ENCODE results near the gene SPIRE1.
"Not testable (repeated sequence)": the region's sequence is repeated elsewhere in the genome, so short reads cannot be mapped to it uniquely, and the experiment has no call there.

SPIRE1 gene

DNA sequence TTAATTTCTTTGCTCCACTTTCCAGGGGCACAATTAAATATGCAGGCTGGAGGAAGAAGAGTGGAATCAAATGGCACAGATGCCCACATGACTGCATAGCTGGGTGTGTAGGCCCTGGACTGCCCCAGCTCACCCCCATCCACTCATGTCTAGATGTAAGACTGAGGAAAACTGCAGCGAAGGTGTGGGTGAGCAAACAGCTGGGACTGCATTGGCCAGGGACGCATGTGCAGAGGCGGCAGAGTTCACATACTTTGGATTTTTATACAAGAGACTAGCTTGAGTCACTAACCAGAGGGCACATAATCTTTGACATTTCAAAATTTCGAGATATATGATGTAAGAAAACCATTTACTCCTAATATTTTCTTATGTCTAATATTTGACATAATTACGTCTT, 60.1 kb downstream of the SPIRE1 start:
- no peak for DNase-seq

DNA sequence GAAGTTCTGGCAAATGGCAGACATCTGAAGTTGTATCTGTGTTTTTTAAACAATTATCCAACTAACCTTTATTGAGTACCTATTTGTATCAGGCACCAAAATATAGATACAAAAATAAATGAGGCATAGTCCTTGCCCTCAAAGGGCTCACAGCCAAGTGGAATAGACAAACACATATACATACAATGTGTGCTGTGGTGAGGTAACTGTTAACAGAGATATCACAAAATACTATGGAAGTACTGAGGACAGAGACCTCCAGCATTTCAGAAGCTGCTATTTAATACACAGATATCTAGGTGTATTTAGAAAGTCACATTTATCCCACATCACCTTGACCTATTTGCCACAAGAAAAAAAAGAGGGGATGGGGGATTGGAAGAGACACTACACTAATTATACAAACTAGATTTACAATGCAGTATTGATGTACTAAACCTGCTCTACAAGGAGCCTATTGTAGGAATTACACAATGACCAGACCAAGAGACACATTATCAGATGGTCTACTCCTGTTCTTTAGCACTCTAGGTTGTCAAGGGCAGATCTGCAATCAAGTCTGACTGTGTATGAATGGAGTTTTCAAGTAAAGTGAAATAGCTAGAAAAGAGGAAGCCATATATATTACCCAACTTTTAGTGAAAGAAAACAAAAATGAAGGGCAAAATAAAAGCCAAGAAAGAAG, 62.2 kb downstream of the SPIRE1 start:
- no peak for DNase-seq

DNA sequence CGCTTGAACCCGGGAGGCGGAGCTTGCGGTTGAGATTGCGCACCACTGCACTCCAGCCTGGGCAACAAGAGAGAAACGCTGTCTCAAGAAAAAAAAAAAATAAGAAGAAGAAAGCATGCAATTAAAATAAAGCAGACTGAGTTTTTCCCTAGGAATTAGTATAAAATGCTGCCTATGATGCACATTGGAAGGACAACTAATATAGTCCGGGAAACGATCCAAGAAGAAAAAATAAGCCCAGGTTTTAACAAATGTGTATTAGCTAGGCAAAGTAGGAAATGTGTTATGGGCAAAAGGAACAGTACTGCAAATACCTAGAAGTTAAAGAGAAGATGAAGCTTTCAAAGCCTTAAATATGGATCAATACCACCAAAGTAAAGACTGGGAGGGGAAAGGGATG, 64.0 kb downstream of the SPIRE1 start:
- DNase-seq = no peak

DNA sequence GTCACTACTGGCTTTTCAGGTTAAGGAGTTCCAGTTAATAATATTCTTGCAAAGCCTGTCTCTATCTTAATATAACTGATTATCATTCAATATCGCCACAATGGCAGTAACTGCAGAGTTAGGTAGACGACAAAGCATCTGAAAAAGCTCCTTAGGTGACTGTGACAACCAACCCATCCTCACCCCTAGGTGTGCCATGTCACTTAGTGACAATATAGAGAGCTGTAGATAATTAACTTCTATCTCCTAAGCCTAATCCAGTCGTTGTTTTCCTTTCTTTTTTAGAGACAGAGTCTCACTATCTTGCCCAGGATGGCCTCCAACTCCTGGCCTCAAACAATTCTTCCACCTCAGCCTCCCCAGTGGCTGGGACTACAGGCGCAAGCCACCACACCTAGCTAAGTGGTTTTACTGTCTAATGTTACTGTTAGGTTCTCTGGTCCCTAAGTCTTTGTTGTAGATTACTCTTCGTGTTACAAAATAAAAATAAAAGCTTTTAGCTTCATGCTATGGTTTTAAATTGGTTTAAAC, 65.2 kb downstream of the SPIRE1 start:
- no peak for DNase-seq

DNA sequence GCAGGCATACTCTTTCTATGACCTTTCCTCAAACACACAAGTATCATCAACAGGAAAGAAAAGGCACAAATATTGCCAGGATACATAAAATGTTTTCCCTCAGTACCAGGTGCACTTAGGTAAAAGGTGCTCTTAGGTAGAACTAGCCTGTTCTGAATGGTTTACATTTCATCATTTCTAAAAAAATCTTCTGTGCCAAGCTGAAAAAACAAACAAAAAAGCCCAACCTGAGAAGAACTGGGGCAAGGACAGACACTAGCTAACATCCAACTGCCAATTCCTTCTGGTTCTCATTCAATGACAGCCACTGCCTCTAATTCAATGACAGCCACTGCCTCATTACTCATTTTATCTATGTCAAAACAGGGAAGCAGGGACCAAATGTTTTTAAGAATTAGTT, 68.5 kb downstream of the SPIRE1 start:
- no peak for DNase-seq

DNA sequence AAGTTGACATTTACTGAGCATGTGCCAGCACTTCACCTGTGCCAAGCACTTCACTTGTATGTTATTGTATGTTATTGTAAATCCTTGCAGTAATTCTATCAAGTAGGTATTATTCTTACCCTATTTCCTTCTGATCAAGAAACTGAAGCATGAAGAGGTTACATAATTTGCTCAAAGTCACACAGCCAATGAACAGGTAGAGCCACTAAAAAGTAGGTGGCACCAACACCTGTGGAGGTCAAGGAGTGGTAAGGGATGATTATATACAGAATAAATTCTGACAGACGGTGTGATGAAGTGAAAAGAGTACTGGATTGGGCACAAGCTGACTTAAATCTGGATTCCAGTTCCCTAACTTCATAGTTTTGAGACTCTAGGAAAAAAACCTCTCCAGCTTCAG, 71.0 kb downstream of the SPIRE1 start:
- DNase-seq = no peak

DNA sequence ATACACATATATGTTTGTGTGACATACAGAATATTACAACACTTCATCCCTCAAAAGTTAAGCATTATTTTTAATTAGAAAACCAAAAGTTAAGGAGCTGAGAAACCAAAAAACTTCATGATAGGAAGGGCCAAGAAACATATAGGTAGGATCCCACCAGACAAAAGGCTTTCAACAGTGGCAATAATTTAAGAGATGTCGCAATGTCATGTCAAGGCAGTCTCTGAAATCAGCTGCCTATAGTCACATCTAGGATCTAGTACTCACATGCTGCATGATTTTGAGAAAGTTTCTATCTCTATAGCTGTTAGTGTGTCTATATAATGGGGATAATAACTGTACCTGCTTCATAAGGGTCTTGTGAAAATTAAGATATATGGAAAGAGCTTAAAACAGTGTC, 72.7 kb downstream of the SPIRE1 start:
- no peak for DNase-seq

DNA sequence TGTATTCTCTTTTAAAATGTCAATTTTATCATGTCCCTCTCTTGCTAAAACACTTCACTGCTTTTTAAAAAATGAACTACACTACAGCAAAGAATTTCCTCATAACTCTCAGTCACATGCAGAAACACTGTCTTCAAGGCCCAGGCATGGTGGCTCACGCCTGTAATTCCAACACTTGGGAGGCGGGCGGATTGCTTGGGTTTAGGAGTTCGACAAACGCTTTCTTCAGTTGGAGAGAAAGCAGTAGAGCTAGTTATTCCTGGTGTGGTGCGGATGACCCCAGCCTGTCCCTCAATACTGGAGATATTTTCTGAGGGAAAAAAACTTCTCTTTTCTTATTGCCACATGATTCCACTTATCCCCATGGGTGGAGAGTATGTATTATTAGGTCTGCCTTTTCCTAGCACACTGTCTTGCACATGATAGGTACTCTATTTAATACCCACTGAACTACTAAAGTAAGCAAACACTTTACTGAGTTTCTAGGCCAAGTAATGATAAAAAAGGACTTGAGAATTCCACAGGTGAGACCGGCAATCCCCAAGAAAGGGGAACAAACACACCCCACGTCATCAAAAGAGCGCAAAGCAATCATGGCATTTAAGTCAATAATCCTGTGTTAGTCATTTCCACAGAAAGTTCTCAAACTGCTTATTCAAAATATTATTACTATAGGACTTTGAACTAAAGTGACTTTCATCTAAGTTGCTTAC, 77.1 kb downstream of the SPIRE1 start:
- no peak for DNase-seq

DNA sequence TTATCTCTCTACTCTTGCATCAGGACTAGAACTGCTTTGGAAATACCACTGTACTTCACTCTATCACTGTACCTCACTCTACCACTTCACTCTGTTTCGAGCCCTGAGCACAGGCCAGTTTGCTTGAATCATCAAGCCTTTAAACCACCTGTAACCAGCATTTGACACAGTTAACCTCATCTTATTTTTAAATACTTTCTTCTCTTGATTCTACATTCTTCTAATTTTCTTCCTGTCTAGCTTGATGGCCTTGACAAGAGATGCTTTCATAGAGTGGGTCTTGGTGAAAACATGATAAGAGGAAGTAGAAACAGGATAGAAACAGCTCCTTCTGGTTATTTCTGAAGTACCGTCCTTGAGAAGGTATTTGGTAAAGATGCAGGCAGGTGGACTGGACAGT, 78.1 kb downstream of the SPIRE1 start:
- DNase-seq = no peak

DNA sequence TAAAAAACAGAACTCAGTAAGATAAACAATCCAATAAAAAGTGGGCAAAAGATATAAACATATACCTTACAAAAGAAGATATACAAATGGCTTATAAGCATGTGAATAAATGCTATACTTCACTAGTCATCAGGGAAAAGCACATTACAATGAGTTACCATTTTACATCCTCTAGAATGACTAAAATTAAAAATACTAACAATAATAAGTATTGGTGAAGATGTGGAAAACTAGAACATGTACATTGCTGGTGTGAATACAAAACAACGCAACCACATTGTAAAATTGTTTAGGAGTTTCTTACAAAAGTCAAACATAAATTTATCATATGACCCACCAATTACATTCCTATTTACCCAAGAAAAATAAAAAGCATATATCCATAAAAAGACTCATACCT, 80.1 kb downstream of the SPIRE1 start:
- DNase-seq = no peak

DNA sequence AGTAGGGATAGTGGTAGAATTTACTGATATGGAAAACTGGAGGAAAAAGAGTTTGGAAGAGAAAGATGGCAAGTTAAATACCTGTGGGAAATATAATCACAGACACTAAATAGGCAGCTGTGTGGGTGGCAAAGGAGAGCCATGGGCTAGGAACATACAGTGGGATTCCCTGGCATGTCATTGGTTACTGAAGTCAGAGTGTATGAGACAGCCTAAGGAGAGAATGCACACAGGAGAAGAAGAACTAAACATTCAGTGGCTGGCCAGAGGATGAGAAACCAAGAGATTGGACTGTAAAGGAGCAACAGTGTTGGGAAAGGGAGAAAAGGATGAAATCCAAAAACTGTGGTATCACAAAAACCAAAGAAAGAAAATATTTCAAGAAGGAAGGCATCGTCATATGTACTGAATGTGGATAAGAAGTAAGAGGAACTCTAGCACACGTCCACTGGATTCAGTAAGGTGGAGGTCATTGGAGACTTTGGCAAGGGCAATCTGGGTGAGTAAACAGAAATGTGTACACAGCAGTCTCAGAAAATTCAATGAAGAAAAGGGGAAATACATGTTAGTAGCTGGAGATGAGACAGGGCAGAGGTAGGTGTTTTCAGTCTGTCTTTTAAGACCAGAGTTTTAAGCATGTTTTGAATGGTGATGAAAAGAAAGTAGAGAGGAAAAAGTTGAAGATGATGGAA, 83.3 kb downstream of the SPIRE1 start:
- DNase-seq = no peak

DNA sequence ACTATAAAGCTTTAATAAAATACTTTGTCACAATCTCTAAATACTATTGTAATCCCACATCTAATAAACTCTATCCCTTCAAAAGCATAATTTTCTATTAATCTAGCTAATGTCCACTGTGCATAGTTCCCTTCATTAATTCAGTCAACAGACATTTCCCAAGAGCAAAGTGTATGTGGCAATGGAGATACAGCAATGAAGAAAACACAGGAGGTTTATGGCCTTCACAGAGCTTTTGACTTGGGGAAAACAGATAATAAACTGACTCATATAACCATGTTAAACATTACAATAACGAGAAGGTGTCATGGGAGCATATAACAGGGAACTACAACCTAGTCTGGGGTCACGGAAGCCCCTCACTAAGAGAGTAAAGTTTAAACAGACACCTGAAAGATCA, 86.3 kb downstream of the SPIRE1 start:
- no peak for DNase-seq

DNA sequence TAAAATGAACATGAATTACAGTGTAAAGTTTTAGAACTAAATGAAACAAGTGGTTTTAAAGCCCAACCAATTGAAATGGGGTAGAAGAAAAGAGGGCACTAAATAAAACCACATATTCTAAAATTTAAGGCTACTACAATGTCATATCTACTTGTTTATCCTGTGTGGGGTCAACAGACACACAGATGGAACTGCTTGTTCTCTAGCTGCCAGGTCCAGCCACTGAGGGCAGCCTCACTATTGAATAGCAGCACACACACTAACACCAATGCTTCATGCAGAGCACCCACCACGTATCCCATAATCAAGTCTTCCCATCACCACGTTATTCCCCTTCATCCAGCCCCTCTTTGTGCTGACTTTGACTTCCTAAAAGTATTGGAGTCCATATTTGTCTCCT, 88.1 kb downstream of the SPIRE1 start:
- no peak for DNase-seq

DNA sequence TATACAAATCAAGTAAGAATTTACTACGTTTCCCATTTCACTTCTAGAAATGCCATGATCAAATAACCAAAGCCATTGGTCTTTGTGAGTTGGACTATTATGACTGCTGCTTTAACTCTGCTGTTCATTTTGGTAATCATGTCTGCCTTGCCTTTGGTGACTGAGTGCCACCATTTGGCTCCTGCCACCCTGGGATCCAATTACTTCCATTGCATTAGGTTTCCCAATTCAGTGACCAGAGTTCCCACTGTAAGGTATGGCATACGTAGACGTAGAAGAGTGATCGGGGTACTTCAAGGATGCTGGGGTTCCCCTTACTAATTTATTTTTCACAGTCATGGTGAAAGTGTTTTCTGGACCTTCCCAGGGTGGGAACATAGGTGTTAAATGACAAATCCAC, 90.1 kb downstream of the SPIRE1 start:
- no peak for DNase-seq

DNA sequence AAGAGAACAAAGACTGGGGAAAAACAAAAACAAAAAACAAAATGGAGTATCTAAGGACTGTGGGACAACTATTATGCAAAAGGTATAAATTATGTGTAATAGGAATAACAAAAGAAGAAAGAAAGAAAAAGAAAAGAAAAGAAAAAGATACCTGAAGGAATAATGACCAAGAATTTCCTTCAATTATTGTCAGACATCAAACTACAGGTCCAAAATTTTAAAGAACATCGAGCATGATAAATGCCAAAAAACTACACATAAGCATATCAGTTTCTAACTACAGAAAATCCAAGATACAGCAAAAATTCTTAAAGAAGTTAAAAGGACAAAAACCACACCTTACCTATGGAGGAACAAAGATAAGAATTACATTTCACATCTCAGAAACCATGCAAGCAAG, 93.0 kb downstream of the SPIRE1 start:
- no peak for DNase-seq

DNA sequence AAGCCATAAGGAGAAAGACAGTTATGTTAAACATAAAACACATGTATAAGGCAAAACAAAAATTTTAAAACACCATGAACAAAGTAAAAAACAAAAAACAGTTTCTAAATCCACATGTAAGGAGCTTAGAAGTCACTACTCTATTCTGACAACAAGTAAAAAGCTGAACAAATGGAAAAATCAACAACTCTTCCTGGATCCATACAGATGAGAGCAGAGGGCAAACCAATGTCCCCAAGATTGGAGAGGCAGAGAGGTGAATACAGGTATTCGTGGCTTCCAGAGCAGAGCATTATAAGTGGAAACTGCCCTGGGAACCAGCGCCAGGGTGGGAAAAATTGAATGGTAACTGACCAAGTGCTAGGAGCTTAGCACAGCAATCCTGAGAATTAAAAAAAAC, 93.5 kb downstream of the SPIRE1 start:
- DNase-seq = no peak

DNA sequence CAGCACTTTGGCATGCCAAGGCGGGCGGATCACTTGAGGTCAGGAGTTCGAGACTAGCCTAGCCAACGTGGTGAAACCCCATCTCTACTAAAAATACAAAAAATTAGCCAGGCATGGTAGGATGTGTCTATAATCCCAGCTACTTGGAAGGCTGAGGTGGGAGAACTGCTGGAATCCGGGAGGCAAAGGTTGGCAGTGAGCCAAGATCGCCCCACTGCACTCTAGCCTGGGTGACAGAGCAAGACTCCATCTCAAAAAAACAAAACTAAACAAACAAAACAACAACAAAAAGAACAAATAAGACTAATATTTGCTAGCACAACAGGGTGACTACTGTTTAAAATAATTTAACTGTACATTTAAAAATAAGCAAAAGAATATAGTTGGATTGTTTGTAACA, 97.3 kb downstream of the SPIRE1 start:
- DNase-seq = not testable (repeated sequence)

DNA sequence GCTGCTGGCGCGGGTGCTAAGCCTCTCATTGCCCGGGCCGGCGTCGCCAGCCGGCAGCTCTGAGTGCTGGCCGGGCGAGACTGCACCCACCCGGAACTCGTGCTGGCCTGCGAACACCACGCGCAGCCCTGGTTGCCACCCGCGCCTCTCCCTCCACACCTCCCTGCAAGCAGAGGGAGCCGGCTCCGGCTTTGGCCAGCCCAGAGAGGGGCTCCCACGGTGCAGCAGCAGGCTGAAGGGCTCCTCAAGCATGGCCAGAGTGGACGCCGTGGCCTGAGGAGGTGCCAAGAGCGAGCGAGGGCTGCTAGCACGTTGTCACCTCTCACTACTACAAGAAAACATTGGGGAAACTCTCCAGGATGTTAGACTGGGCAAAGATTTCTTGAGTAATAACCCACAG, 98.6 kb downstream of the SPIRE1 start:
- no peak for DNase-seq

DNA sequence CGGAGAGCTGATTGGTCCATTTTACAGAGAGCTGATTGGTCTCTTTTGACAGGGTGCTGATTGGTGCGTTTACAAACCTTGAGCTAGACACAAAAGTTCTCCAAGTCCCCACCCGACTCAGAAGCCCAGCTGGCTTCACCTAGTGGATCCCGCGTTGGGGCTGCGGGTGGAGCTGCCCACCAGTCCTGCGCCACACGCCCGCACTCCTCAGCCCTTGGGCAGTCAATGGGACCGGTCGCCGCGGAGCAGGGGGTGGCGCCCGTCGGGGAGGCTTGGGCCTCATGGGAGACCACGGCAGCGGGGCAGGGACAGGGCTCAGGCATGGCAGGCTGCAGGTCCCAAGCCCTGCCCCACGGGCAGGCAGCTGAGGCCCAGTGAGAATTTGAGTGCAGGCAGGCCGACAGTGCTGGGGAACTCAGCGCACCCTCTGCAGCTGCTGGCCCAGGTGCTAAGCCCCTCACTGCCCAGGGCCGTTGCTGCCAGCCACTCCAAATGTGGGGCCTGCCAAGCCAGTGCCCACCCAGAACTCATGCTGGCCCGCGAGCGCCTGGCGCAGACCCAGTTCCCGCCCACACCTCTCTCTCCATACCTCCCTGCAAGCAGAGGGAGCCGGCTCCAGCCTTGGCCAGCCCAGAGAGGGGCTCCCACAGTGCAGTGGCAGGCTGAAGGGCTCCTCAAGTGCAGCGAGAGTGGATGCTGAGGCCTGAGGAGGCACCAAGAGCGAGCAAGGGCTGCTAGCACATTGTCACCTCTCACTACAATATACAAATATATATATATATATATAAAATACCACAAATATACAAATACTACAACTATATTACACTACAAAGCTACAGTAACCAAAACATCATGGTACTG, 100.7 kb downstream of the SPIRE1 start:
- no peak for DNase-seq

DNA sequence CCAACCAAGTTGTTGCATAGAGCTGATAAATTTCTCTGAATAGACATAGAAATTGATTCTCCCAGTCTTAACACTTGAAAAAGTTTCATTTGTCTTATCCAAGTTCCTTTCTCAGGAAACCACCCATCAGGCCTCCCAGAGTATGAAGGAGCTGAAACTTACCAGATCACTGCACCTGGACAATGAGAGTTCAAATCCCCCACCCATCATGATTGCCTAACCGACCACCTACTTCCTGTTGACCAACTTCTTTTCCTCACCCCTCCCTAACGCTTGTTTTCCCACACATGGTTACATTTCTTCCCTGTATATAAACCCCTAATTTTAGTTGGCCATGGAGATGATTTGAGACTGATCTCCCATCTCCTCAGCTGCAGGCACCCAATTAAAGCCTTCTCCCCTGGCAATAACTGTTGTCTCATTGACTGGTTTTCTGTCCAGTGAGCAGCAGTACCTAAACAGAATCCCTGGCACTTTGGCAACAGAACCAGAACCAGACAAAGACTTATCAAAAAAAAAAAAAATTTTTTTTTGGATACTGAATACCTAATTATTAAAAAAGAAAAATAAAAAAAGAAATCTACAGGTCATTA, 103.0 kb downstream of the SPIRE1 start:
- no peak for DNase-seq

DNA sequence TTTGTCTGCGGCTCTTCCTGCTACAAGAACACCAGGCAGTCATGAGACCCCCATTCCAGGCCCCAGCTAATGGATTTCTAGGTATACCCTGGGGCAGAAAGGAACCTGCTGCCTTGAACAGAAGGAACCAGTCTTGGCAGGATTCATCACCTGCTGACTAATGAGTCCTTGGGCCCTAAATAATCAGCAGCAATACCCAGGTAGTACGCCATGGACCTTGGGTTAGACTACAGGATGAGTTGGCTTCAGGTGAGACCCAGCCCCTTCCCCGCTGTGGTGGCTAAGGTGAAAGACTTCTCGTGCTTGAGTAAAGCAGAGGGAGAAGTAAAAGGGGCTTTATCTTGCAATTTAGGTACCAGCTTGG, 105.0 kb downstream of the SPIRE1 start:
- DNase-seq = no peak

DNA sequence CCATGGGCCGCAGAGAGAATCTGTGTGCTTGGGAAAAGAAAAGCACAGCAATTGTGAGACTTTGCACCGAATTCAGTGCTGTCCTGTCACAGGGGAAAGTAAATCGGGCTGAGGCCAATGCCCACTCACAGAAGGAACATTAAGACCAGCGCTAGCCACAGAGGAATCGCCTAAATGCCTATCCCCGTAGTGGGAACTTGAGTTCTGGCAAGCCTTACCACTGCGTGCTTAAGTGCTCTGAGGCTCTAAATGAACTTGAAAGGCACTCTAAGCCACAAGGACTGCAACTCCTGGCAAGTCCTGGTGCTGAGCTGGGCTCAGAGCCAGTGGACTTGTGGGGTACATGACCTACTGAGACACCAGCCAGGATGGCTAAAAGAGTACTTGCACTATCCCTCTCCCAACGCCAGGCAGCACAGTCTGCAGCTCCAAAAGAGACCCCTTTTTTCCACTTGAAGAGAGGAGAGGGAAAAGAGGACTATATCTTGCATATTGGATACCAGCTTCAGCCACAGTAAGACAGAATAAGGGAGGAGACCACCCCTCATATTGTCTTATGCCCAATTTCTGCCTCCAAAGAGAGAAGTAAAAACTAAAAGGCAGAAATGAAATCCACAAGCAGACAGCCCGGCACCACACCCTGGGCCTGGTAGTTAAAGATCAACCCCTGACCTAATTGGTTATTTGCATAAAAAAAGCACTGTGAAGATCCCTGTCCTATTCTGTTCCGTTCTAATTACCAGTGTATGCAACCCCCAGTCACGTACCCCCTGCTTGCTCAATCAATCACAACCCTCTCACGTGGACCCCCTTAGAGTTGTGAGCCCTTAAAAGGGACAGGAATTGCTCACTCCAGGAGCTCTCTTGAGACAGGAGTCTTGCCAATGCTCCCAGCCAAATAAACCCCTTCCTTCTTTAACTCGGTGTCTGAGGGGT, 105.7 kb downstream of the SPIRE1 start:
- not testable (repeated sequence) for DNase-seq
